ENCODE data around the gene CUBN. TPM values are rescaled to one million over a fixed set of nuclear protein-coding genes. Genes with fewer than 3 reads are reported as not detected.

CUBN gene
- total and polyA plus RNA-seq, 10 of the 15 experiments (the other 5 are each of a cell fraction or from before 2014, with no cell fraction given): under 0.01 to 0.14 (median 0.02) TPM; not detected in 6

GRCh38 chr10:16847644-16848043 is 282.0 kb downstream of the CUBN start:
- intact Hi-C loops (cut with micrococcal nuclease; ENCODE audit: unreplicated experiment): loop anchor here (5.0 kb wide), 1 partner anchor 895 kb away; no protein-coding TSS in a partner anchor
- no peaks in the 10 kb centered on the region; a peak in 1 of 4 replicates for H3K27me3 ChIP-seq (replicated peaks in 1 of 2; ENCODE audit: control insufficient read depth in 2 of 2, insufficient read depth in 2 of 2, low read length in 1 of 2)
- TF ChIP-seq FOXK2 (IDR thresholded peaks at IDR 0.05): no peak
- TF ChIP-seq FOS (IDR thresholded peaks at IDR 0.05; ENCODE audit: borderline replicate concordance, extremely low read depth, insufficient read length): no peak
- TF ChIP-seq ASH2L (IDR thresholded peaks at IDR 0.05; ENCODE audit: borderline replicate concordance, low read depth): no peak
- no peak for TF ChIP-seq TCF3 (IDR thresholded peaks at IDR 0.05; ENCODE audit: borderline replicate concordance, insufficient read depth, low read depth, low read length)
- TF ChIP-seq STAT1 (conservative IDR thresholded peaks at IDR 0.05): no peak
- TF ChIP-seq, protein P1, sequence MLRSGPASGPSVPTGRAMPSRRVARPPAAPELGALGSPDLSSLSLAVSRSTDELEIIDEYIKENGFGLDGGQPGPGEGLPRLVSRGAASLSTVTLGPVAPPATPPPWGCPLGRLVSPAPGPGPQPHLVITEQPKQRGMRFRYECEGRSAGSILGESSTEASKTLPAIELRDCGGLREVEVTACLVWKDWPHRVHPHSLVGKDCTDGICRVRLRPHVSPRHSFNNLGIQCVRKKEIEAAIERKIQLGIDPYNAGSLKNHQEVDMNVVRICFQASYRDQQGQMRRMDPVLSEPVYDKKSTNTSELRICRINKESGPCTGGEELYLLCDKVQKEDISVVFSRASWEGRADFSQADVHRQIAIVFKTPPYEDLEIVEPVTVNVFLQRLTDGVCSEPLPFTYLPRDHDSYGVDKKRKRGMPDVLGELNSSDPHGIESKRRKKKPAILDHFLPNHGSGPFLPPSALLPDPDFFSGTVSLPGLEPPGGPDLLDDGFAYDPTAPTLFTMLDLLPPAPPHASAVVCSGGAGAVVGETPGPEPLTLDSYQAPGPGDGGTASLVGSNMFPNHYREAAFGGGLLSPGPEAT (IDR thresholded peaks at IDR 0.05; ENCODE audit: low read depth): no peak
- no peak for TF ChIP-seq YY1 (IDR thresholded peaks at IDR 0.05; ENCODE audit: low read depth, low read length)
- TF ChIP-seq MTA3 (IDR thresholded peaks at IDR 0.05; ENCODE audit: borderline replicate concordance, low read length): no peak
- TF ChIP-seq PAX5 (IDR thresholded peaks at IDR 0.05; ENCODE audit: borderline replicate concordance, low read depth, low read length): no peak
- no peak for TF ChIP-seq HDAC2 (IDR thresholded peaks at IDR 0.05)
- no peak for TF ChIP-seq TCF7 (IDR thresholded peaks at IDR 0.05; ENCODE audit: borderline replicate concordance)
- TF ChIP-seq CEBPB (IDR thresholded peaks at IDR 0.05; ENCODE audit: borderline replicate concordance in 1 of 2, low read depth in 2 of 2, low read length in 2 of 2): no peak
- TF ChIP-seq HSF1 (IDR thresholded peaks at IDR 0.05; ENCODE audit: low read depth, low read length): no peak
- no peak for TF ChIP-seq CBX5 (IDR thresholded peaks at IDR 0.05; ENCODE audit: low read depth)
- TF ChIP-seq TBL1XR1 (IDR thresholded peaks at IDR 0.05; ENCODE audit: low read depth, low read length): no peak
- TF ChIP-seq HDGF (IDR thresholded peaks at IDR 0.05): no peak
- no peak for TF ChIP-seq NR2C2 (IDR thresholded peaks at IDR 0.05; ENCODE audit: borderline replicate concordance, control insufficient read depth, insufficient read length, low read depth)
- no peak for TF ChIP-seq SMAD1 (IDR thresholded peaks at IDR 0.05; ENCODE audit: low read depth, partially characterized antibody)
- TF ChIP-seq BACH1 (IDR thresholded peaks at IDR 0.05; ENCODE audit: borderline replicate concordance): no peak
- FAIRE-seq (no peak), ATAC-seq (no peak), DNase-seq (ENCODE audit: low read depth, low spot score) (no peak)
- no peaks in the 10 kb centered on the region for H3K79me2 ChIP-seq (ENCODE audit: control insufficient read depth, insufficient read depth, low read length)
- no peak overlapping the region for H3K4me2 ChIP-seq (ENCODE audit: control insufficient read depth, insufficient read depth)
- BruUV-seq (replicated peaks): no TSS peak
- H3K36me3 ChIP-seq (ENCODE audit: control insufficient read depth in 2 of 2, insufficient read depth in 2 of 2, low read length in 1 of 2): no peaks in the 10 kb centered on the region
- H3K9ac ChIP-seq (ENCODE audit: control insufficient read depth, insufficient read depth, low read length): no peak overlapping the region
- H3K4me3 ChIP-seq: no peak overlapping the region
- in situ Hi-C loops (cut with MboI): loop anchor here (5.0 to 25.0 kb wide), 2 partner anchors 410 to 890 kb away; no protein-coding TSS in a partner anchor
- no peak overlapping the region for H2AFZ ChIP-seq (ENCODE audit: control insufficient read depth, low read depth, low read length)
- ChIA-PET RAD21 (ENCODE audit: unreplicated experiment) (no interaction called here), POLR2A (interaction anchor here (0.6 kb wide), 1 partner anchor 618 kb away, joined by 3 read pairs; no protein-coding TSS in a partner anchor), SMC1A (ENCODE audit: uncharacterized antibody, unreplicated experiment) (interaction anchor here (1.3 to 1.9 kb wide), 3 partner anchors 11 to 409 kb away, joined by 3 to 7 read pairs (median 3); no protein-coding TSS in a partner anchor), CTCF (interaction anchor here (0.6 kb wide), 1 partner anchor 390 kb away, joined by 3 read pairs; no protein-coding TSS in a partner anchor)
- 56% methylated on average over 6 of the region's 6 CpGs for WGBS (ENCODE audit: insufficient coverage, insufficient replicate concordance, low lambda C conversion rate, missing lambda C conversion rate)
- no peaks in the 10 kb centered on the region for H3K4me1 ChIP-seq (ENCODE audit: control insufficient read depth, insufficient read depth, low read length)
- H3K9me3 ChIP-seq (replicated peaks; ENCODE audit: control insufficient read depth, insufficient read depth, low read length): no peaks in the 10 kb centered on the region
- no peaks in the 10 kb centered on the region for H4K20me1 ChIP-seq (ENCODE audit: control insufficient read depth, insufficient read depth)
- H3K27ac ChIP-seq (ENCODE audit: control insufficient read depth, insufficient read depth): no peak overlapping the region

Data from GM12878 (cell line).